ENCODE results near the gene GNLY. TPM values are rescaled to one million over a fixed set of nuclear protein-coding genes. Genes with fewer than 3 reads are reported as not detected.
A peak's percentile ranks its signal among the peaks of the same experiment; 100 is the strongest.

The GNLY gene
- total RNA-seq, 1 donor from 2014 or later = 0.65 TPM

- H4K20me1 ChIP-seq (ENCODE audit: low read depth) = no peaks in the 10 kb centered on the region
- Mint-ChIP-seq H3K4me3 (no peak overlapping the region), H3K27me3 (ENCODE audit: insufficient read depth, low read depth) (no peaks in the 10 kb centered on the region), H3K9me3 (no peaks in the 10 kb centered on the region), H3K4me1 (peaks cover 9% of the 10 kb centered on the region), H3K27ac (no peak overlapping the region), H3K36me3 (no peaks in the 10 kb centered on the region)
- no peak overlapping the region for H3K27ac ChIP-seq
- no peaks in the 10 kb centered on the region for H3F3A ChIP-seq (ENCODE audit: low read depth)
- H3K4me3 ChIP-seq = no peak overlapping the region
- TF ChIP-seq EZH2phosphoT487 (IDR thresholded peaks at IDR 0.05) (no peak), EZH2 (IDR thresholded peaks at IDR 0.05) (no peak), CTCF (IDR thresholded peaks at IDR 0.05) (no peak)
- DNase-seq (ENCODE audit: low spot score) = no peak
- no peak overlapping the region for H3K4me2 ChIP-seq
- H2AFZ ChIP-seq (replicated peaks) = no peak overlapping the region
- H3K36me3 ChIP-seq = no peaks in the 10 kb centered on the region
- no peak overlapping the region for H3K9ac ChIP-seq
- no peaks in the 10 kb centered on the region for H3K9me3 ChIP-seq (ENCODE audit: low read depth)
- H3K4me1 ChIP-seq = no peaks in the 10 kb centered on the region
- H3K27me3 ChIP-seq = peaks cover 13% of the 10 kb centered on the region
- no peaks in the 10 kb centered on the region for H3K79me2 ChIP-seq (ENCODE audit: low read depth)
Measured at GRCh38 chr2:85704800-85705679, 10.9 kb downstream of the GNLY start.

- peaks cover 13% of the 10 kb centered on the region for H3K27me3 ChIP-seq
- no peaks in the 10 kb centered on the region for H3K79me2 ChIP-seq (ENCODE audit: low read depth)
- H2AFZ ChIP-seq (replicated peaks) = no peak overlapping the region
- Mint-ChIP-seq H3K4me1 (peaks cover 9% of the 10 kb centered on the region), H3K27ac (peak overlapping the region; percentile 24), H3K4me3 (no peak overlapping the region), H3K27me3 (ENCODE audit: insufficient read depth, low read depth) (peaks cover 2% of the 10 kb centered on the region), H3K36me3 (no peaks in the 10 kb centered on the region), H3K9me3 (no peaks in the 10 kb centered on the region)
- H3K4me3 ChIP-seq = no peak overlapping the region
- DNase-seq (ENCODE audit: low spot score) = no peak
- H3K4me1 ChIP-seq = no peaks in the 10 kb centered on the region
- no peak overlapping the region for H3K4me2 ChIP-seq
- H3K9me3 ChIP-seq (ENCODE audit: low read depth) = no peaks in the 10 kb centered on the region
- H3K27ac ChIP-seq = no peak overlapping the region
- no peaks in the 10 kb centered on the region for H3K36me3 ChIP-seq
- no peaks in the 10 kb centered on the region for H4K20me1 ChIP-seq (ENCODE audit: low read depth)
- no peak overlapping the region for H3K9ac ChIP-seq
- TF ChIP-seq EZH2phosphoT487 (IDR thresholded peaks at IDR 0.05) (no peak), EZH2 (IDR thresholded peaks at IDR 0.05) (no peak)
- H3F3A ChIP-seq (ENCODE audit: low read depth) = no peaks in the 10 kb centered on the region
Measured at GRCh38 chr2:85705680-85706039, 11.5 kb downstream of the GNLY start.

GRCh38 chr2:85706063-85706462 lies 11.9 kb downstream of the GNLY start:
- no peaks in the 10 kb centered on the region for H4K20me1 ChIP-seq (ENCODE audit: low read depth)
- H3K9ac ChIP-seq = no peak overlapping the region
- H3K4me3 ChIP-seq = no peak overlapping the region
- peaks cover 13% of the 10 kb centered on the region for H3K27me3 ChIP-seq
- no peaks in the 10 kb centered on the region for H3K79me2 ChIP-seq (ENCODE audit: low read depth)
- H2AFZ ChIP-seq (replicated peaks) = no peak overlapping the region
- H3K9me3 Mint-ChIP-seq = no peaks in the 10 kb centered on the region
- no peaks in the 10 kb centered on the region for H3K36me3 ChIP-seq
- no peak overlapping the region for H3K4me3 Mint-ChIP-seq
- no peak overlapping the region for H3K4me2 ChIP-seq
- no peaks in the 10 kb centered on the region for H3K4me1 ChIP-seq
- no peak overlapping the region for H3K27ac ChIP-seq
- H3K9me3 ChIP-seq (ENCODE audit: low read depth) = no peaks in the 10 kb centered on the region
- H3F3A ChIP-seq (ENCODE audit: low read depth) = no peaks in the 10 kb centered on the region
- DNase-seq (ENCODE audit: low spot score) = no peak
- peaks cover 3% of the 10 kb centered on the region for H3K27me3 Mint-ChIP-seq (ENCODE audit: insufficient read depth, low read depth)
- peaks cover 9% of the 10 kb centered on the region for H3K4me1 Mint-ChIP-seq
- H3K27ac Mint-ChIP-seq = peak overlapping the region; percentile 24
- TF ChIP-seq EZH2 (IDR thresholded peaks at IDR 0.05) (no peak), EZH2phosphoT487 (IDR thresholded peaks at IDR 0.05) (no peak), CTCF (IDR thresholded peaks at IDR 0.05) (no peak)
- H3K36me3 Mint-ChIP-seq = no peaks in the 10 kb centered on the region
